ENCODE measurements around the gene TMPRSS4. TPM values are rescaled to one million over a fixed set of nuclear protein-coding genes. Genes with fewer than 3 reads are reported as not detected.

TMPRSS4 gene
- polyA plus RNA-seq, 3 donors: not detected

- H3K4me3 ChIP-seq (replicated peaks in 1 of 3; ENCODE audit: low read depth in 2 of 3, low read length in 3 of 3): no peak overlapping the region
- Mint-ChIP-seq H3K27me3 (ENCODE audit: low read depth in 3 of 3) (peaks cover 0 to 5% (median 4%) of the 10 kb centered on the region in 3 donors), H3K4me3 (no peak overlapping the region), H3K9me3 (peaks cover 0 to 8% (median 0%) of the 10 kb centered on the region in 7 donors), H3K36me3 (peaks cover 4 to 10% of the 10 kb centered on the region in 2 donors), H3K27ac (peak overlapping the region in 2 of 7 donors; percentile 13 to 48), H3K4me1 (peaks cover 52% of the 10 kb centered on the region)
- peaks cover 46 to 53% of the 10 kb centered on the region in 2 donors for H3K4me1 ChIP-seq (ENCODE audit: control insufficient read depth in 1 of 2, insufficient read depth in 2 of 2, low read length in 2 of 2)
- 94% methylated on average over 10 of the region's 10 CpGs for WGBS (ENCODE audit: insufficient coverage)
- no peak for DNase-seq
- TF ChIP-seq, protein P1, sequence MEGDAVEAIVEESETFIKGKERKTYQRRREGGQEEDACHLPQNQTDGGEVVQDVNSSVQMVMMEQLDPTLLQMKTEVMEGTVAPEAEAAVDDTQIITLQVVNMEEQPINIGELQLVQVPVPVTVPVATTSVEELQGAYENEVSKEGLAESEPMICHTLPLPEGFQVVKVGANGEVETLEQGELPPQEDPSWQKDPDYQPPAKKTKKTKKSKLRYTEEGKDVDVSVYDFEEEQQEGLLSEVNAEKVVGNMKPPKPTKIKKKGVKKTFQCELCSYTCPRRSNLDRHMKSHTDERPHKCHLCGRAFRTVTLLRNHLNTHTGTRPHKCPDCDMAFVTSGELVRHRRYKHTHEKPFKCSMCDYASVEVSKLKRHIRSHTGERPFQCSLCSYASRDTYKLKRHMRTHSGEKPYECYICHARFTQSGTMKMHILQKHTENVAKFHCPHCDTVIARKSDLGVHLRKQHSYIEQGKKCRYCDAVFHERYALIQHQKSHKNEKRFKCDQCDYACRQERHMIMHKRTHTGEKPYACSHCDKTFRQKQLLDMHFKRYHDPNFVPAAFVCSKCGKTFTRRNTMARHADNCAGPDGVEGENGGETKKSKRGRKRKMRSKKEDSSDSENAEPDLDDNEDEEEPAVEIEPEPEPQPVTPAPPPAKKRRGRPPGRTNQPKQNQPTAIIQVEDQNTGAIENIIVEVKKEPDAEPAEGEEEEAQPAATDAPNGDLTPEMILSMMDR (IDR thresholded peaks at IDR 0.05): no peak
- H3K9ac ChIP-seq (ENCODE audit: insufficient read depth, low read length, poor library complexity, severe bottlenecking): no peak overlapping the region
- intact Hi-C loops (cut with micrococcal nuclease): no loop called here
- H3K4me2 ChIP-seq (replicated peaks; ENCODE audit: extremely low read depth, low read length, poor library complexity, severe bottlenecking): no peak overlapping the region
- no peaks in the 10 kb centered on the region for H3K9me3 ChIP-seq (replicated peaks in 1 of 2; ENCODE audit: control insufficient read depth in 1 of 2, insufficient read depth in 1 of 2, low read length in 2 of 2)
- H3K36me3 ChIP-seq (replicated peaks in 1 of 2; ENCODE audit: control insufficient read depth in 1 of 2, insufficient read depth in 2 of 2, low read length in 2 of 2): no peaks in the 10 kb centered on the region
- H3K27me3 ChIP-seq (ENCODE audit: control insufficient read depth in 2 of 2, insufficient read depth in 2 of 2, low read length in 2 of 2): no peaks in the 10 kb centered on the region
- H2AFZ ChIP-seq (ENCODE audit: insufficient read depth, low read depth, low read length, poor library complexity, severe bottlenecking): no peak overlapping the region
- H3K27ac ChIP-seq (ENCODE audit: low read depth in 1 of 2, low read length in 2 of 2): no peak overlapping the region
- no peaks in the 10 kb centered on the region for H4K20me1 ChIP-seq (ENCODE audit: insufficient read depth, low read length)
- no peaks in the 10 kb centered on the region for H3K79me2 ChIP-seq (ENCODE audit: insufficient read depth, low read length)
These were observed 2.6 kb downstream of the TMPRSS4 start for GRCh38 chr11:118079491-118079890.

DNA sequence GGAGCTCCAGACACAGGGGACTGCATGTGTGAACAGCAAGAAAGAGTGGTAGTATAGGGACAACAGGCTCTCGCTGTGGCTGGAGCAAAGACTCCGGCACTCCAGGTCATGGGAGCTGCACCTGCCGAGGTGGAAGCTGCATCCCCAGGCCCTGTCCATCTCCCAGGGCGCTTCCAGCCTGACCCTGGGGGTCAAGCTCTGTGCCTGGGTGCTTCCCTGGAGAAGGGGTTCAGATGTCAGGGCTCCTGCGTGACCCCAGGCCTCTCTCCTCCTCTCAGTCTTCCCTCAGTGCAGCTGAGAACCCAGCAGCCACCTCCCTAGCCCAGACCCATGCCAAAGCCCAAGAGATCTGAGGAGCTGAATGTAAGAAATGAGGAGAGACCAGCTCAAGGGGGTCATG is 3.4 kb downstream of the TMPRSS4 start:
- Histone ChIP-seq H3K9me3 (replicated peaks in 1 of 2; ENCODE audit: control insufficient read depth in 1 of 2, insufficient read depth in 1 of 2, low read length in 2 of 2) (no peaks in the 10 kb centered on the region), H3K4me2 (replicated peaks; ENCODE audit: extremely low read depth, low read length, poor library complexity, severe bottlenecking) (no peak overlapping the region), H3K27ac (ENCODE audit: low read depth in 1 of 2, low read length in 2 of 2) (no peak overlapping the region), H3K27me3 (ENCODE audit: control insufficient read depth in 2 of 2, insufficient read depth in 2 of 2, low read length in 2 of 2) (no peaks in the 10 kb centered on the region), H2AFZ (ENCODE audit: insufficient read depth, low read depth, low read length, poor library complexity, severe bottlenecking) (no peak overlapping the region), H3K79me2 (ENCODE audit: insufficient read depth, low read length) (no peaks in the 10 kb centered on the region), H3K4me1 (ENCODE audit: control insufficient read depth in 1 of 2, insufficient read depth in 2 of 2, low read length in 2 of 2) (peaks cover 53 to 60% of the 10 kb centered on the region in 2 donors), H4K20me1 (ENCODE audit: insufficient read depth, low read length) (no peaks in the 10 kb centered on the region), H3K4me3 (replicated peaks in 1 of 3; ENCODE audit: low read depth in 2 of 3, low read length in 3 of 3) (no peak overlapping the region), H3K36me3 (replicated peaks in 1 of 2; ENCODE audit: control insufficient read depth in 1 of 2, insufficient read depth in 2 of 2, low read length in 2 of 2) (no peaks in the 10 kb centered on the region), H3K9ac (ENCODE audit: insufficient read depth, low read length, poor library complexity, severe bottlenecking) (no peak overlapping the region)
- H3K27ac Mint-ChIP-seq: peak overlapping the region in 6 of 7 donors; percentile 70 to 90 (median 82)
- peaks cover 58% of the 10 kb centered on the region for H3K4me1 Mint-ChIP-seq
- H3K36me3 Mint-ChIP-seq: peaks cover 4 to 10% of the 10 kb centered on the region in 2 donors
- TF ChIP-seq, protein P1 (IDR thresholded peaks at IDR 0.05): no peak
- DNase-seq: no peak
- peaks cover 0 to 8% (median 0%) of the 10 kb centered on the region in 7 donors for H3K9me3 Mint-ChIP-seq
- 100% methylated on average over 3 of the region's 5 CpGs for WGBS (ENCODE audit: insufficient coverage)
- peaks cover 0 to 5% (median 4%) of the 10 kb centered on the region in 3 donors for H3K27me3 Mint-ChIP-seq (ENCODE audit: low read depth in 3 of 3)
- H3K4me3 Mint-ChIP-seq: no peak overlapping the region
- intact Hi-C loops (cut with micrococcal nuclease): loop anchor here in 1 of 2 donors (10.0 kb wide), 1 partner anchor 65 kb away; no protein-coding TSS in a partner anchor

All from CD14-positive monocyte (primary cell).